PC-3 (cell line): ENCODE measurements around the gene ZNF804A. TPM values are rescaled to one million over a fixed set of nuclear protein-coding genes. Genes with fewer than 3 reads are reported as not detected.

Source experiments
- ATAC-seq: fragments of 200-7000 bp; cut with Tn5 transposase; 2 replicates; pipeline ENCODE4 v1.9.1; 2020; ENCODE audit warnings: mild to moderate bottlenecking, moderate library complexity
- BruUV-seq: library from RNA; stranded (reverse); fragments of 400-500 nt; replicated peaks from 2 replicates; lab custom pipeline; 2021; lab: Mats Ljungman, UMichigan
- CTCF ChIA-PET: fragments of 300-600 bp; sonication (Branson Sonifier 250); formaldehyde crosslinking; loops from one replicate; lab custom pipeline; 2022; ENCODE audit warnings: antibody characterized with exemption; lab: Charles Lee
- POLR2A ChIA-PET: fragments of 300-600 bp; sonication (Branson Sonifier 250); formaldehyde crosslinking; loops from one replicate; lab custom pipeline; 2022; ENCODE audit warnings: antibody characterized with exemption; ENCODE audit not compliant: unreplicated experiment; lab: Charles Lee
- DNase-seq: peaks from one replicate; pipeline ENCODE4 v3.0.0-alpha.2; 2015
- H2AFZ ChIP-seq: fragments of 300-600 bp; sonication (generic); 2 replicates; pipeline ENCODE4 v1.6.0; 2016; ENCODE audit warnings: antibody characterized with exemption, low read length
- H3F3A ChIP-seq: fragments of 300-600 bp; sonication (generic); one replicate; pipeline ENCODE4 v1.6.0; 2017; ENCODE audit warnings: antibody characterized with exemption, low read length, control low read depth, mild to moderate bottlenecking; ENCODE audit not compliant: unreplicated experiment
- H3K27ac ChIP-seq: fragments of 300-600 bp; sonication (generic); 2 replicates; pipeline ENCODE4 v1.5.1; 2016; ENCODE audit warnings: mild to moderate bottlenecking, low read length
- H3K27me3 ChIP-seq: fragments of 300-600 bp; sonication (generic); 2 replicates; pipeline ENCODE4 v1.6.1; 2016; ENCODE audit warnings: low read length, mixed read lengths
- H3K36me3 ChIP-seq: fragments of 300-600 bp; sonication (generic); 2 replicates; pipeline ENCODE4 v1.6.1; 2016; ENCODE audit warnings: low read depth, mixed run types, low read length, mixed read lengths
- H3K4me1 ChIP-seq: fragments of 300-600 bp; sonication (generic); 2 replicates; pipeline ENCODE4 v1.5.1; 2016; ENCODE audit warnings: low read length; ENCODE audit not compliant: insufficient read depth
- H3K4me2 ChIP-seq: fragments of 300-600 bp; sonication (generic); 2 replicates; pipeline ENCODE4 v1.6.0; 2016; ENCODE audit warnings: low read length
- H3K4me3 ChIP-seq: fragments of 300-600 bp; sonication (generic); 2 replicates; pipeline ENCODE4 v1.5.1; 2016; ENCODE audit warnings: mild to moderate bottlenecking, low read length, mixed read lengths
- H3K79me2 ChIP-seq: fragments of 300-600 bp; sonication (generic); 2 replicates; pipeline ENCODE4 v1.6.1; 2017; ENCODE audit warnings: low read length, mixed read lengths
- H3K9ac ChIP-seq: fragments of 300-600 bp; sonication (generic); 2 replicates; pipeline ENCODE4 v1.6.0; 2016; ENCODE audit warnings: mild to moderate bottlenecking, low read length
- H3K9me2 ChIP-seq: fragments of 300-600 bp; sonication (generic); replicated peaks from 2 replicates; pipeline ENCODE4 v1.6.1; 2016; ENCODE audit warnings: mixed run types, low read length, mixed read lengths
- H3K9me3 ChIP-seq: fragments of 300-600 bp; sonication (generic); 2 replicates; pipeline ENCODE4 v1.6.1; 2016; ENCODE audit warnings: low read length, mixed read lengths
- H4K20me1 ChIP-seq: fragments of 300-600 bp; sonication (generic); 2 replicates; pipeline ENCODE4 v1.6.1; 2016; ENCODE audit warnings: low read length, mixed read lengths
- EZH2 ChIP-seq: fragments of 300-600 bp; sonication (generic); IDR thresholded peaks from one replicate; pipeline ENCODE4 v1.6.1; 2017; ENCODE audit warnings: antibody characterized with exemption, mild to moderate bottlenecking, low read length; ENCODE audit not compliant: unreplicated experiment
- EZH2phosphoT487 ChIP-seq: fragments of 300-600 bp; sonication (generic); IDR thresholded peaks from 2 replicates; pipeline ENCODE4 v1.6.1; 2018; ENCODE audit warnings: mild to moderate bottlenecking, antibody characterized with exemption, low read length, borderline replicate concordance
- intact Hi-C: fragments of 100-400 bp; cut with micrococcal nuclease; formaldehyde crosslinking; loops from 2 replicates; pipeline ENCODE4 v1.9.0; 2023
- total RNA-seq: library from RNA; depleted of rRNA; stranded (reverse); fragments of >200 nt; gene quantifications from 2 replicates; pipeline ENCODE4 v1.2.3, GENCODE V29; 2014
- TF ChIP-seq, protein P1 (sequence below): fragments of 300-600 bp; sonication (generic); conservative IDR thresholded peaks from 2 replicates; pipeline ENCODE4 v1.5.1; 2017; ENCODE audit warnings: antibody characterized with exemption, low read depth, mild to moderate bottlenecking, low read length

Gene ZNF804A
- total RNA-seq, 1 experiment from 2014 or later = 1.9 TPM

DNA sequence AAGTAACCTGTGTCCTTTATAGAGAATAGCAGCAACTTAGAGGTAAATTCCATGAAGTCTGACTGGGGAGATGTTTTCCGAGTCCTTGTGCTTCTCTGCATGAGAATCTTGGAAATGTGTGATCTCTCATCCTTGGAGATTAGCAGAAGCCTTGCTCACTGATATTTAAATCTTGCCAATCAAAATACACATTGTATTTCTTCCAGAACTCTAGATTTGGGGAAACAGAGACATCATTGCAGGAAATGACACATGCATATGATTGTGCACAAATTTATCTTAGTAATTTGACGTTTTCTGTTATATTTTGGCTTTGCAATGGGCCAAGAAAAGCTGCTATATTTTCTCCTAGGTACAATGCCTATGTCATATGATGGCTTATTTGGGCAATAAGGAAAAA, 182.6 kb downstream of the ZNF804A start:
- Histone ChIP-seq H3K4me2 (no peak overlapping the region), H3K9ac (no peak overlapping the region), H4K20me1 (no peaks in the 10 kb centered on the region), H3K9me2 (no peaks in the 10 kb centered on the region), H3K27ac (no peak overlapping the region), H3K79me2 (no peaks in the 10 kb centered on the region), H2AFZ (no peak overlapping the region), H3K36me3 (no peaks in the 10 kb centered on the region), H3F3A (no peaks in the 10 kb centered on the region), H3K27me3 (no peaks in the 10 kb centered on the region), H3K4me1 (no peaks in the 10 kb centered on the region), H3K4me3 (no peak overlapping the region), H3K9me3 (no peaks in the 10 kb centered on the region)
- ChIA-PET POLR2A (no interaction called here), CTCF (no interaction called here)
- no peak for TF ChIP-seq EZH2
- TF ChIP-seq EZH2phosphoT487 = no peak
- TF ChIP-seq, protein P1, sequence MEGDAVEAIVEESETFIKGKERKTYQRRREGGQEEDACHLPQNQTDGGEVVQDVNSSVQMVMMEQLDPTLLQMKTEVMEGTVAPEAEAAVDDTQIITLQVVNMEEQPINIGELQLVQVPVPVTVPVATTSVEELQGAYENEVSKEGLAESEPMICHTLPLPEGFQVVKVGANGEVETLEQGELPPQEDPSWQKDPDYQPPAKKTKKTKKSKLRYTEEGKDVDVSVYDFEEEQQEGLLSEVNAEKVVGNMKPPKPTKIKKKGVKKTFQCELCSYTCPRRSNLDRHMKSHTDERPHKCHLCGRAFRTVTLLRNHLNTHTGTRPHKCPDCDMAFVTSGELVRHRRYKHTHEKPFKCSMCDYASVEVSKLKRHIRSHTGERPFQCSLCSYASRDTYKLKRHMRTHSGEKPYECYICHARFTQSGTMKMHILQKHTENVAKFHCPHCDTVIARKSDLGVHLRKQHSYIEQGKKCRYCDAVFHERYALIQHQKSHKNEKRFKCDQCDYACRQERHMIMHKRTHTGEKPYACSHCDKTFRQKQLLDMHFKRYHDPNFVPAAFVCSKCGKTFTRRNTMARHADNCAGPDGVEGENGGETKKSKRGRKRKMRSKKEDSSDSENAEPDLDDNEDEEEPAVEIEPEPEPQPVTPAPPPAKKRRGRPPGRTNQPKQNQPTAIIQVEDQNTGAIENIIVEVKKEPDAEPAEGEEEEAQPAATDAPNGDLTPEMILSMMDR = no peak
- intact Hi-C loops = no loop called here
- no peak for ATAC-seq
- no TSS peak for BruUV-seq
- DNase-seq = no peak

DNA sequence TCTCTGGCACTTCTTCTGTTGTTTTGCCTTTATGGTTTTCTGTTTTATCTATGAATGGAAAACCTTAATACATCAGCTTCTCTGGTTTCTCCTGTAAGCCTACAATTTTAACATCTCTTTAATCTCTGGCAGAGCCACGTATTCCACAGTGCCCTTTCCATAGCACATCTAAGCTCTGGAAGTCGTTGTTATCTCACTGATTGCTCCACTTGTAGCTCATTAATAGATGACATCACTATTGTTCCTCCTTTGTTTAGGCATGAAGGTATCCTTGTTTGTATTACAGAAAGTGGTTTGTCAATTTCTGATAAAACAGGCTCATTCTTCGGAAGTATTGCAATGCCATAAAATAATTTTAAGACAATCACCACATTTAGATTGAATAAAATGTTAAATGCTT, 185.2 kb downstream of the ZNF804A start:
- H2AFZ ChIP-seq = no peak overlapping the region
- BruUV-seq = no TSS peak
- H4K20me1 ChIP-seq = no peaks in the 10 kb centered on the region
- H3K4me1 ChIP-seq = no peaks in the 10 kb centered on the region
- POLR2A ChIA-PET = no interaction called here
- no peak for ATAC-seq
- CTCF ChIA-PET = no interaction called here
- H3K9me3 ChIP-seq = no peaks in the 10 kb centered on the region
- no peaks in the 10 kb centered on the region for H3K27me3 ChIP-seq
- TF ChIP-seq, protein P1 = no peak
- TF ChIP-seq EZH2 (no peak), EZH2phosphoT487 (no peak)
- no peaks in the 10 kb centered on the region for H3F3A ChIP-seq
- no peak overlapping the region for H3K4me3 ChIP-seq
- DNase-seq = no peak
- intact Hi-C loops = no loop called here
- H3K27ac ChIP-seq = no peak overlapping the region
- no peaks in the 10 kb centered on the region for H3K79me2 ChIP-seq
- H3K9me2 ChIP-seq = no peaks in the 10 kb centered on the region
- no peaks in the 10 kb centered on the region for H3K36me3 ChIP-seq
- no peak overlapping the region for H3K4me2 ChIP-seq
- no peak overlapping the region for H3K9ac ChIP-seq

DNA sequence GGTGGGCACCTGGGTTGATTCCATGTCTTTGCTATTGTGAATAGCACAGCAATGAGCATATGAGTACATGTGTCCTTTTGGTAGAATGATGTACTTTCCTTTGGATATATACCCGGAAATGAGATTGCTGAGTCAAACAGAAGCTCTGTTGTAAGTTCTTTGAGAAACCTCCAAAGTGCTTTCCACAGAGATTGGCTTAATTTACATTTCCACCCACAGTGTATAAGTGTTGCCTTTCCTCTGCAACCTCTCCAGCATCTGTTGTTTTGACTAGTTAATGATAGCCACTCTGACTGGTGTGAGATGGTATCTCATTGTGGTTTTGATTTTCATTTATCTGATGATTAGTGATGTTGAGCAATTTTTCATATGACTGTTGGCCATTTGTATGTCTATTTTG, 194.8 kb downstream of the ZNF804A start:
- no peaks in the 10 kb centered on the region for H3K27me3 ChIP-seq
- H4K20me1 ChIP-seq = no peaks in the 10 kb centered on the region
- no peak overlapping the region for H3K4me2 ChIP-seq
- TF ChIP-seq EZH2 (no peak), EZH2phosphoT487 (no peak)
- TF ChIP-seq, protein P1 = no peak
- no peaks in the 10 kb centered on the region for H3K79me2 ChIP-seq
- H3K9me3 ChIP-seq = no peaks in the 10 kb centered on the region
- CTCF ChIA-PET = no interaction called here
- H3F3A ChIP-seq = no peaks in the 10 kb centered on the region
- H3K27ac ChIP-seq = no peak overlapping the region
- no peak overlapping the region for H3K4me3 ChIP-seq
- H3K9me2 ChIP-seq = no peaks in the 10 kb centered on the region
- POLR2A ChIA-PET = no interaction called here
- no peaks in the 10 kb centered on the region for H3K36me3 ChIP-seq
- no peak overlapping the region for H3K9ac ChIP-seq
- DNase-seq = no peak
- H3K4me1 ChIP-seq = no peaks in the 10 kb centered on the region
- intact Hi-C loops = no loop called here
- no TSS peak for BruUV-seq
- H2AFZ ChIP-seq = no peak overlapping the region
- ATAC-seq = no peak
